ENCODE measurements around the gene TP53I3. TPM values are rescaled to one million over a fixed set of nuclear protein-coding genes. Genes with fewer than 3 reads are reported as not detected.

The TP53I3 gene, protein sequence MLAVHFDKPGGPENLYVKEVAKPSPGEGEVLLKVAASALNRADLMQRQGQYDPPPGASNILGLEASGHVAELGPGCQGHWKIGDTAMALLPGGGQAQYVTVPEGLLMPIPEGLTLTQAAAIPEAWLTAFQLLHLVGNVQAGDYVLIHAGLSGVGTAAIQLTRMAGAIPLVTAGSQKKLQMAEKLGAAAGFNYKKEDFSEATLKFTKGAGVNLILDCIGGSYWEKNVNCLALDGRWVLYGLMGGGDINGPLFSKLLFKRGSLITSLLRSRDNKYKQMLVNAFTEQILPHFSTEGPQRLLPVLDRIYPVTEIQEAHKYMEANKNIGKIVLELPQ
- 17.2 TPM for total RNA-seq

DNA sequence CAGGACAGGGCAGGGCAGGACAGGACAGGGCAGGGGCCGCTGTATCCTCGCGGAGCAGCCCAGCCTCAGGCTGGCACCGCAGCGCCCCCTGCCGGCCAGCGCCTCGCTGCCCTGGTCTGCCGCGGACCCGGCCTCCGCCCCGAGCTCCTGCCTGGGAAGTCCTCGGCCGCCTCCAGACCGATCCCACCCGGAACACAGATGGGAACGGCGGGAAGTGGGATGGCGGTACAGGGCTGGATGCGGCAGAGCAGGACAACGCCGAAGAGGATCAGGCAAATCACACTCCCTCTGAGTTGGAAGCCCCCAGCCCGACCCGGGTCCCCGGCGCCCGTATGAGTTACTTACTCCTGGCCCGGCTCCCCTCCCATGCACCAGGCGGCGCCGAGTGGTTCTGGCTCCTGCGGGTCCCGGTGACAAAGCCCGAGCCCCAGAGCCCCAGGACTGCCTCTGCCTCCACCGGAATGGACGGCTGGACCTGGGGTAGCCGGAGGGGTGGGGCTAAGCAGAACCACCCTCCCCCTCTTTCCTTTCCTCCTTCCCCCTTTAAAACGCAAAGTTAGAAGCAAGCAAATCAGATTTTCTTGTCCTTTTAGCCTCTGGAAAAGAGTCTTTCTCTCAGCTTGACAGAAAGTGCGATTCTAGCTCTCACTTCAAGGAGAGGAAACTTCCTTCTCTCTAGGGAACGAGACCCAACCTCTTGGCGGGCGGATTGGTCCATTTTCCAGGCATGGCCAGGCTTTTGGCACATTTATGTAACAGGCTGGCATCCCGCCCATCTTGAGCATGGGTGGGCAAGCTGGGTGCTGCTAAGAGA lies at the start of gene TP53I3:
Gene TP53I3, minus strand, starts transcription at position 449 of the 814 bp plus-strand sequence. CDS start 508 bp downstream, outside the sequence.

GRCh38 chr2:24123195-24123921 lies 38.7 kb upstream of the TP53I3 start, which contains the start of the genes FAM228B and PFN4:
TSS of gene FAM228B (plus strand) at chr2:24123469. CDS start at chr2:24124362, 893 bp downstream.
TSS of gene PFN4 (minus strand) at chr2:24123334. CDS start at chr2:24122535, 799 bp downstream.

GRCh38 chr2:24075915-24076848 lies 8.5 kb downstream of the TP53I3 start, which contains the start of gene SF3B6:
TSS of gene SF3B6 (minus strand) at chr2:24076326. CDS start at chr2:24076229, 97 bp downstream.

DNA sequence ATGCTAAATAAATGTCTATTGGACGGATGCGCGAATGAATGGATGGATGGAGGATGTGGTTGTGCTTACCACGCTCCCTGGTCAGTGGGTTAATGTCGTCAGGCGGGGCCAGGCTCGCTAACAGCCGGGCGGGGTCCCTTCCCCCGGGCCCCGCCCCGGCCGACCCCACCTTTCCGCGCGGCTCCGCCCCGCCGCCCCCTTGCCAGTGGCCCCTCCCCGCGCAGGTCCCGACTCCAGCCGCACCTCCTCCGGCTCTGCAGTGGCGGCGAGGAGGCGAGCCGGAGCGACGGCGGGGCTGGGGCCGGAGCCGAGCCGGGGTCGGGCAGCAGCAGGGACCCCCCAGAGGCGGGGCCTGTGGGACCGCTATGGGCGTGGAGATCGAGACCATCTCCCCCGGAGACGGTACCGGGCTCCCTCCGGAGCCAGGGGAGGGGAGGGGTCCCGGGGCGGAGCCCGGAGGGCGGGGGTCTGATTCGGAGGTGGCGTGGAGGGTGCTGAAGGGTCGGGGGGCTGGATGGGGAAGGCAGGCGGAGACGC lies 35.1 kb downstream of the TP53I3 start, which contains the start of gene FKBP1B:
Gene FKBP1B, plus strand, starts transcription at position 257 of the 537 bp plus-strand sequence. Its CDS starts 109 bp downstream, at position 366.

GRCh38 chr2:24046930-24047702 lies 37.5 kb downstream of the TP53I3 start, which contains the start of gene WDCP:
TSS of gene WDCP (minus strand) at chr2:24047391. CDS start at chr2:24039494, 7,897 bp downstream.

Small RNAs within 50 kb of the gene (small RNA-seq; reads per million reads assigned to genes)
- not detected for gene RNU6-370P (ENCODE audit: low replicate concordance)

Other genes starting within 250 kb of the TP53I3 start
- 98.3 TPM for gene ATAD2B, start 157.7 kb downstream of the TP53I3 start, total RNA-seq
- gene UBXN2A, start 144.4 kb downstream of the TP53I3 start, total RNA-seq: 33.5 TPM
- gene MFSD2B, start 74.7 kb downstream of the TP53I3 start, total RNA-seq: 0.63 TPM
- 21.9 TPM for gene WDCP, start 37.4 kb downstream of the TP53I3 start, total RNA-seq
- 64.5 TPM for gene FKBP1B, start 35.1 kb downstream of the TP53I3 start, total RNA-seq
- 86.1 TPM for gene SF3B6, start 8.5 kb downstream of the TP53I3 start, total RNA-seq
- gene PFN4, start 38.5 kb upstream of the TP53I3 start, total RNA-seq: 1.6 TPM
- gene FAM228B, start 38.6 kb upstream of the TP53I3 start, total RNA-seq: 80.1 TPM
- 9.4 TPM for gene FAM228A, start 90.2 kb upstream of the TP53I3 start, total RNA-seq